ENCODE measurements around the gene TTC19. TPM values are rescaled to one million over a fixed set of nuclear protein-coding genes. Genes with fewer than 3 reads are reported as not detected.

Gene TTC19, protein sequence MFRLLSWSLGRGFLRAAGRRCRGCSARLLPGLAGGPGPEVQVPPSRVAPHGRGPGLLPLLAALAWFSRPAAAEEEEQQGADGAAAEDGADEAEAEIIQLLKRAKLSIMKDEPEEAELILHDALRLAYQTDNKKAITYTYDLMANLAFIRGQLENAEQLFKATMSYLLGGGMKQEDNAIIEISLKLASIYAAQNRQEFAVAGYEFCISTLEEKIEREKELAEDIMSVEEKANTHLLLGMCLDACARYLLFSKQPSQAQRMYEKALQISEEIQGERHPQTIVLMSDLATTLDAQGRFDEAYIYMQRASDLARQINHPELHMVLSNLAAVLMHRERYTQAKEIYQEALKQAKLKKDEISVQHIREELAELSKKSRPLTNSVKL
- 24.4 and 43.7 TPM in 2 replicates for total RNA-seq (2014; rRNA removed; shearing (Covaris generic))
- 39.1 and 55.9 TPM in 2 replicates for polyA plus RNA-seq (2015; cell fraction: cytosol; rRNA removed)
- polyA plus RNA-seq (2015; cell fraction: nucleus; rRNA removed), result 64.7 and 76.9 TPM in 2 replicates

GRCh38 chr17:15999141-15999973 lies at the start of gene TTC19, which contains the start of gene ZSWIM7:
TSS of gene TTC19 (plus strand) at chr17:15999824. CDS start at chr17:15999849, 25 bp downstream.
TSS of gene ZSWIM7 (minus strand) at chr17:15999704. CDS start at chr17:15999594, 110 bp downstream.
- peak; percentile 94 for DNase-seq (ENCODE audit: low read depth, low spot score)
- in situ Hi-C loops (cut with HindIII; ENCODE audit: low pct_unique_long_range_greater_than_20kb, low sequenced_read_pairs), result no loop called here

GRCh38 chr17:15951368-15952047 lies 48.1 kb upstream of the TTC19 start:
- no peak for DNase-seq (ENCODE audit: low read depth, low spot score)
- in situ Hi-C loops (cut with HindIII; ENCODE audit: low pct_unique_long_range_greater_than_20kb, low sequenced_read_pairs), result no loop called here

GRCh38 chr17:15952048-15952532 lies 47.5 kb upstream of the TTC19 start:
- DNase-seq (ENCODE audit: low read depth, low spot score), result no peak
- in situ Hi-C loops (cut with HindIII; ENCODE audit: low pct_unique_long_range_greater_than_20kb, low sequenced_read_pairs), result no loop called here

DNA sequence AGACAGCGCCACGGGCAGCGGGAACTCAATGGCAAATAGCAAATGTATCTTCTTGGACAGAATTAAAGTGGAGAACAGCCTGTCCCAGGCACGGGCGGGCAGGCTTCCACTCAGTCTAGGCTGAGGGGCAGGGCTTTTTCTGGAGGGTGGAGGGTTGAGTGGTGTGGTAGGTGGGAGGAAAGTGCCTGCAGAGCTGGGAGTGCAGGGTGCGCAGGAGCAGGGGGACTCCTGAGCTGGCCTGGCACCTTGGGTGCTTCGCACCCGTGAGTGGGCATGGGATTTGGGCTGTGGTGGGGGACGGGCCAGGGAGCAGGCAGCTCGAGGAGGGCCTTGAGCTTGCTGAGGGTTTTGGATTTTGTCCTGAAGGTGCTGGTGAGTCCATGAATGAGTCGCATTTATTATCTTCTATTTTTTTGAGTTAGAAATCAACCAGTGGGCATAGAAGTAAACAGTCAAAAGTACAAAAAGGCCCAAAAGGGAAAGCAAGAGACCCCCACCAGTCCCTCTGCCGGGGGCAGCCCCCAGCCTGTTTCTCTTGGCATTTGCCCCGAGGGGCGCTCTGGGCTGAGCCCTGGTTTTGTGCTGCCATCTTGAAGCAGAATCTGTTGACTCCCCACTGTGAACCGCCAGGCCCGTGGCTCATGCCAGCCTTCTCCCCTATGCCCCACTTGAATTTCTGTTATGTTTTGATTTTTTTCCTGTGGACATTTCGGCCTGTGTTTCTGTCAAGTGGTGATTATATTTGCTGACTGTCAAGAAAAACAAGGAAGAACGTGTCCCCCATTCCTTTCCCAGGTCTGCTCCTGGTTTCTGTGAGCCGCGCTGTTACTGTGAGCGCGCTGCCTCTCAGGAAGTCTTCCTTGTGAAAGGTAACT lies 46.5 kb upstream of the TTC19 start:
- no peak for DNase-seq (ENCODE audit: low read depth, low spot score)
- in situ Hi-C loops (cut with HindIII; ENCODE audit: low pct_unique_long_range_greater_than_20kb, low sequenced_read_pairs), result no loop called here

GRCh38 chr17:15954222-15954621 lies 45.4 kb upstream of the TTC19 start:
- no peak for DNase-seq (ENCODE audit: low read depth, low spot score)
- in situ Hi-C loops (cut with HindIII; ENCODE audit: low pct_unique_long_range_greater_than_20kb, low sequenced_read_pairs), result no loop called here

GRCh38 chr17:15955793-15956541 lies 43.7 kb upstream of the TTC19 start:
- no peak for DNase-seq (ENCODE audit: low read depth, low spot score)
- in situ Hi-C loops (cut with HindIII; ENCODE audit: low pct_unique_long_range_greater_than_20kb, low sequenced_read_pairs), result no loop called here

DNA sequence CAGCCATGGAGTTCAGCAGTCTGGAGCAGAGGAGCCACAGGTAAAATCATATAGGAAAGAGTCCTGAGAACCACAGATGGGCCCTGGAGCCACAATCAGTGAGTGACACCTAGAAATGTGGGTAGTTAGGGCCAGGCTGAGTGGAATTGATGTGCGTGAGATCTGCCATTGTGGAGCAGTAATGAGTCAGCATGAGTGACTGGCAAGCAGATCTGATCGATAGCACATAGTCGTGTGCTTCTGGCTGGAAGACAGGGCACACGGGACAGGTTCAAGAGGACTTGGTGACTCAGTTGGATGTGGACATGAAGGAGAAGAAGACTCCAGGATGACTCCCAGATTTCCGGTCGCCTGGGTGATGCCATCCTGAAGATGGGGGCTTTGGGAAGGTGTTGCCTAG lies 42.4 kb upstream of the TTC19 start:
- in situ Hi-C loops (cut with HindIII; ENCODE audit: low pct_unique_long_range_greater_than_20kb, low sequenced_read_pairs), result no loop called here
- no peak for DNase-seq (ENCODE audit: low read depth, low spot score)

DNA sequence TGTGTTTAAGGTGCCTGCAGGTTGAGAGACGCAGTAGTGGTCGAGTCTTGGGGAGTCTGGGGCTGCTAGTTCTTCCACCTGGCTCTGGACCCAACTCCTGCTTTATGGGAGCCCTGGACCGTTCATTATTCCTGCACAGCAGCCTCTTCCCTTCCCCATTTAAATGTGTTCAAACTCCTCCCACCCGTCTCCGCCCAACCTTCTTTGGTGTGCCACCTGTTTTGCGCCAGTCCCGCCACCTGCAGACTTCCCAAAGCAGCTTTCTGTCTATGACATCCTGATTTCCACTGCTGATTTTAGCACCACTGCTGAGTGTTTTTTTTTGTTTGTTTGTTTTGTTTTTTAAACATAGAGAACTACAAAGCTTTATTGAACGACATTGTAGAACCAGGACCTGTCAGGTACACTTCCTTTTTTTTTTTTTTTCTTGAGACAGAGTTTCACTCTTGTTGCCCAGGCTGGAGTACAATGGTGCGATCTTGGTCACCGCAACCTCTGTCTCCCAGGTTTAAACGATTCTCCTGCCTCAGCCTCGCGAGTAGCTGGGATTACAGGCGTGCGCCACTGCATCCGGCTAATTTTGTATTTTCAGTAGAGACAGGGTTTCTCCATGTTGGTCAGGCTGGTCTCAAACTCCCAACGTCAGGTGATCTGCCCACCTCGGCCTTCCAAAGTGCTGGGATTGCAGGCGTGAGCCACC lies 41.9 kb upstream of the TTC19 start:
- DNase-seq (ENCODE audit: low read depth, low spot score), result no peak
- in situ Hi-C loops (cut with HindIII; ENCODE audit: low pct_unique_long_range_greater_than_20kb, low sequenced_read_pairs), result no loop called here

DNA sequence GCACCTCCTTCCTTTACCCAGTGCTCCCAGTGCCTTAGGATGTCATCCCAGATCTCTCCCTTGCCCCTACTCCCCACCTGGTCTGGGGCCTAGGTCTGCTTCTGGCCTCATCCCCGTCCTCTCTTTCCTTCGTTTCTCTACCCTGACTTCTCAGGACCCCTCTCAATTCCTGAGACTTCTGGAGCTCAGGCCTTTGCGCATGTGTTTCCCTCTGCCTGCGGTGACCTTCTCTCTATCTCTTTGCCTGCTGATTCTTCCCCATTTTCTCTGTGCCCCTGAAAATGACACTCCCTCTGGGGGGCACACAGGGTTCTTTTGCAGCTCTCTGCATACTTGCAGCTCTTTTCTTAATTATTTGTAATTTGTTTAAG lies 41.2 kb upstream of the TTC19 start:
- DNase-seq (ENCODE audit: low read depth, low spot score), result no peak
- in situ Hi-C loops (cut with HindIII; ENCODE audit: low pct_unique_long_range_greater_than_20kb, low sequenced_read_pairs), result no loop called here

DNA sequence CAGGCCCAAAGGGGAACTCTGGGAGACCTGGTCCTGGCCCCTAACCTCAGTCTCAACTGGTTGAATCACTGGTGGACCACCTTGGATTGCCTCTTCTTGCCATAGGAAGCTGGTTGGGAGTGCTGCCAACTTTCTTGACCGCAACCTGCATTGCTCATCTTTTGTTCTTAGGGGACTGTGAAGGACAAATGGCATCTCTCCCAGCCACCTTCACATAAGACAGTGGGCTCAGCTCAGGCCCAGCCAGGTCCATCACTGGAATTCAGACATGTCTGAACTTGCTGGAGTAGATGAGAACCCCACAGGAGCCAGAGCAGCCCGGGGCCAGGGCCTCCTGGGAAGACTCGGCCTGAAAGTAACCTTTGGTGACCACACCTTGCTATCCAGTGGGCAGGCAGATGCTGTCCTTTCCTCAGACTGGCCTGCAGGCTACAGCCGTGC lies 35.9 kb upstream of the TTC19 start:
- DNase-seq (ENCODE audit: low read depth, low spot score), result no peak
- in situ Hi-C loops (cut with HindIII; ENCODE audit: low pct_unique_long_range_greater_than_20kb, low sequenced_read_pairs), result no loop called here

DNA sequence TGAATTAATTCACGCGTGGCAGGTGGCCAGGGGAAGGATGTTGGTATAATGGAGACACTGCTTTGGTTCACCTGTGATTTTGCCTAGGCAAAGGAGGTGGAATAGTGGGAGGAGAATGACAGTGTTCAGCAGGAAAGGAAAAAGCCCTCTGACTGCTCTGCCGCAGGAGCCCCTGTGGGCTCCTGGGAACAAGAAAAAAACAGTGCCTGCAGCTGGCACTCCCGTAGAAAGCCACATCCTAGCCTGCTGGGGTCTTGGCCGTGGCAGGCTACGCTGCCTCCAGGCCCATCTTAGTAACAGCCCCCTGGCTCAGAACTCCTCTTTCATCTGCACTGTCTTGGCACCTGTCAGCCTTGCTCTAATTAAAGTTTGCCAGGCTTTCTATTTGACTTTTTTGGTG lies 34.1 kb upstream of the TTC19 start:
- no peak for DNase-seq (ENCODE audit: low read depth, low spot score)
- in situ Hi-C loops (cut with HindIII; ENCODE audit: low pct_unique_long_range_greater_than_20kb, low sequenced_read_pairs), result no loop called here

GRCh38 chr17:15966183-15966878 lies 33.3 kb upstream of the TTC19 start:
- DNase-seq (ENCODE audit: low read depth, low spot score), result no peak
- in situ Hi-C loops (cut with HindIII; ENCODE audit: low pct_unique_long_range_greater_than_20kb, low sequenced_read_pairs), result no loop called here

- in situ Hi-C loops (cut with HindIII; ENCODE audit: low pct_unique_long_range_greater_than_20kb, low sequenced_read_pairs), result no loop called here
These were observed 32.8 kb upstream of the TTC19 start for GRCh38 chr17:15966879-15967248.

GRCh38 chr17:15967706-15968399 lies 31.8 kb upstream of the TTC19 start:
- in situ Hi-C loops (cut with HindIII; ENCODE audit: low pct_unique_long_range_greater_than_20kb, low sequenced_read_pairs), result no loop called here
- DNase-seq (ENCODE audit: low read depth, low spot score), result no peak

More at GRCh38 chr17:15966879-15967248, 32.8 kb upstream of the TTC19 start:
- DNase-seq (ENCODE audit: low read depth, low spot score), result no peak

DNA sequence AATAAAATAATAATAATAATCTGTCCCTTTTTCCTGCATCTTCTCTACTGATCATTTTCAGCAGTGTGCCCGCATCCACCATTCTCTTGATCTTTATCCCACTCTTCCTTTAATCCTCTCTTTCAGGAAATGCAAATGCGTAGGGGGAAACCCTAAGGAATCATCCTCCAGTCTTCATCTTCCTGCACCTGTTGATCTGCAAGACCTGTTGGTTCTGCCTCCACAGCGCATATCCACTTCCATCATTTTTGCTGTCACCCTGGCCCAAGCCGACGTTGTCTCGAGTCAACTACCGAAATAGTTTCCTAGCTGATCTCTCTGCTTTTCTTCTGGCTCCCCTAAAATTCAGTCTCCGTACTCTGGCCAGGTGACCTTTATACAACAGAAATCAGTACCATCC lies 30.2 kb upstream of the TTC19 start:
- DNase-seq (ENCODE audit: low read depth, low spot score), result no peak
- in situ Hi-C loops (cut with HindIII; ENCODE audit: low pct_unique_long_range_greater_than_20kb, low sequenced_read_pairs), result no loop called here

Data from SK-MEL-5 (cell line).